Measurements from ENCODE around the gene PSMG3. TPM values are rescaled to one million over a fixed set of nuclear protein-coding genes. Genes with fewer than 3 reads are reported as not detected.

PSMG3 gene
- total RNA-seq, 1 donor from 2014 or later = 20.3 TPM

DNA sequence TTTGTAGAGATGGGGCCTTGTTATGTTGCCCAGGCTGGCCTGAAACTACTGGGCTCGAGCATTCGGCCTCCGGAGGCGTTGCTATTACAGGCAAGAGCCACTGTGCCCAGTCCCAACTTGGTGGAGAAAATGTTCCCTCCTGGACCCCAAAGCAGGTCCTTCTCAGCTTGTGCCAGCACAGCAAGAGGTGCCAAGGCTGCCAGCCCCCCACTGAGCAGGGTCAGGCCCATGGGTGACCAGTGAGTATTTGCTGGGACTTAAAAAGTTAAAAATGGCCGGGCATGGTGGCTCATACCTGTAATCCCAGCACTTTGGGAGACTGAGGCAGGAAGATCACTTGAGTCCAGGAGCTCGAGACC, 34.8 kb downstream of the PSMG3 start:
- no peak overlapping the region for H3K27ac ChIP-seq
- TF ChIP-seq, protein P1, sequence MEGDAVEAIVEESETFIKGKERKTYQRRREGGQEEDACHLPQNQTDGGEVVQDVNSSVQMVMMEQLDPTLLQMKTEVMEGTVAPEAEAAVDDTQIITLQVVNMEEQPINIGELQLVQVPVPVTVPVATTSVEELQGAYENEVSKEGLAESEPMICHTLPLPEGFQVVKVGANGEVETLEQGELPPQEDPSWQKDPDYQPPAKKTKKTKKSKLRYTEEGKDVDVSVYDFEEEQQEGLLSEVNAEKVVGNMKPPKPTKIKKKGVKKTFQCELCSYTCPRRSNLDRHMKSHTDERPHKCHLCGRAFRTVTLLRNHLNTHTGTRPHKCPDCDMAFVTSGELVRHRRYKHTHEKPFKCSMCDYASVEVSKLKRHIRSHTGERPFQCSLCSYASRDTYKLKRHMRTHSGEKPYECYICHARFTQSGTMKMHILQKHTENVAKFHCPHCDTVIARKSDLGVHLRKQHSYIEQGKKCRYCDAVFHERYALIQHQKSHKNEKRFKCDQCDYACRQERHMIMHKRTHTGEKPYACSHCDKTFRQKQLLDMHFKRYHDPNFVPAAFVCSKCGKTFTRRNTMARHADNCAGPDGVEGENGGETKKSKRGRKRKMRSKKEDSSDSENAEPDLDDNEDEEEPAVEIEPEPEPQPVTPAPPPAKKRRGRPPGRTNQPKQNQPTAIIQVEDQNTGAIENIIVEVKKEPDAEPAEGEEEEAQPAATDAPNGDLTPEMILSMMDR (IDR thresholded peaks at IDR 0.05) = no peak
- no peak overlapping the region for H3K4me3 ChIP-seq
- peaks cover 12% of the 10 kb centered on the region for H3K36me3 ChIP-seq
- H3K4me1 ChIP-seq = peaks cover 49% of the 10 kb centered on the region
- no peaks in the 10 kb centered on the region for H3K9me3 ChIP-seq
- ATAC-seq (no peak), DNase-seq (no peak)
- intact Hi-C loops (cut with DNase I) = no loop called here
- no peaks in the 10 kb centered on the region for H3K27me3 ChIP-seq

- intact Hi-C loops (cut with DNase I) = no loop called here
- no peaks in the 10 kb centered on the region for H3K27me3 ChIP-seq
- H3K4me1 ChIP-seq = peaks cover 49% of the 10 kb centered on the region
- ATAC-seq = no peak
- no peak overlapping the region for H3K4me3 ChIP-seq
- H3K36me3 ChIP-seq = peaks cover 6% of the 10 kb centered on the region
- peak overlapping the region; percentile 91 for H3K27ac ChIP-seq
- H3K9me3 ChIP-seq = no peaks in the 10 kb centered on the region
- no peak for DNase-seq
- TF ChIP-seq, protein P1 (IDR thresholded peaks at IDR 0.05) = no peak
Observed at GRCh38 chr7:1534330-1535099, 35.3 kb downstream of the PSMG3 start.

DNA sequence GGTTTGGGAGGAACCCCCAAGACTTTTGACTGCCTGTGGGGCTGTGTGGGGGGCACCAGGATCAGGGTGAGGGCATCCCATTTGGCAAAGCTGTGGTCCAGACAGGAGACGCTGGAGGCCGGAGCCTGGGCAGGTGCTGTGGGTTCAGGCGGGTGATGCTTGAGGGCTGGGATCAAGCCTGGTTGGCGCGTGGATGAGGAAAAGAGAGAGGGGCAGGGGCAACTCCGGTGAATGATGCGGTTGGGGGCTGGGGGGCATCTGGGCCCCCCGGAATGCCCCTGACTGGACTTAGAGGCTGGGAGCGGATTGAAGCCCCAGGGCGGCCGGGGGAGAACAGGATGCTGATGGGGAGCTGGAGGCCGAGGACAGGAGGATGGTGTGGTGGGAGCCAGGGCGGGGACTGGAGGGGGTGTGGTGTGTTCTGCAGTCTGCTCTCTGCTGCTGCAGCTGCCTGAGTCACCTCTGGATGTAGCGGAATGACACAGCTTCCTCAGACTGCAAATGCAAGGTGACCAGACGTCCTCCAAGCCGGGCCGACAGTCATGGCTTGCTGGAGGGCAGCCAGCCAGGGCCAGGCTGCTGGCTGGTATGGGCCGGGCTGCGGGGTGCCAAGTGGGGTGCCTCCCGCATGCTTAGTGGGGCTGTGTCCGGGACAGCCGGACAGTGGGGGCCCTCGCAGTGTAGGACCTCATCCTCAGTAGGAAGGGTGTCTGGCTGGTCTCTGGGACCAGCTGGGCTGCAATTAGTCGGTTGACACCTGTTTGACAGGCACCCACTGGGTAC, 36.1 kb downstream of the PSMG3 start:
- peak overlapping the region; percentile 68 for H3K4me3 ChIP-seq
- intact Hi-C loops (cut with DNase I) = no loop called here
- no peaks in the 10 kb centered on the region for H3K27me3 ChIP-seq
- no peaks in the 10 kb centered on the region for H3K9me3 ChIP-seq
- ATAC-seq (no peak), DNase-seq (no peak)
- H3K36me3 ChIP-seq = no peaks in the 10 kb centered on the region
- peak overlapping the region; percentile 91 for H3K27ac ChIP-seq
- TF ChIP-seq, protein P1 (IDR thresholded peaks at IDR 0.05) = no peak
- H3K4me1 ChIP-seq = peaks cover 47% of the 10 kb centered on the region

DNA sequence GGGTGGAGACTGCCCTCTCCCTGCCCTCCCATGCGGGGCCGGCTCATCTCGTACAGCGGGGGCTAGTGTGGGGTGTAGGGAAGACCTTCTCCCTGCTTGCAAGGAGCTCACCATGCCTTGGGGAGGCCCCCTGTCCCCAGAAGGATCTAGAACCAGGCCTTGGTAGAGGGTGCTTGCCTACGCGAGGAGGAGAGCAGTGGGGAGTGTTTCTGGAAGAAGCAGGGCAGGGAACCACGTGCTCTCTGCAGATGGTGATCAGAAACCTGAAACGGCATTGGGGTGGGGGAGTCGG, 36.6 kb downstream of the PSMG3 start:
- intact Hi-C loops (cut with DNase I) = no loop called here
- peak overlapping the region; percentile 68 for H3K4me3 ChIP-seq
- no peaks in the 10 kb centered on the region for H3K27me3 ChIP-seq
- no peak for ATAC-seq
- H3K36me3 ChIP-seq = no peaks in the 10 kb centered on the region
- TF ChIP-seq, protein P1 (IDR thresholded peaks at IDR 0.05) = no peak
- H3K4me1 ChIP-seq = peaks cover 41% of the 10 kb centered on the region
- no peak for DNase-seq
- H3K9me3 ChIP-seq = no peaks in the 10 kb centered on the region
- H3K27ac ChIP-seq = peak overlapping the region; percentile 91

GRCh38 chr7:1532456-1533254, 37.2 kb downstream of the PSMG3 start:
- peak overlapping the region; percentile 68 for H3K4me3 ChIP-seq
- H3K27me3 ChIP-seq = peaks cover 3% of the 10 kb centered on the region
- no peaks in the 10 kb centered on the region for H3K9me3 ChIP-seq
- H3K36me3 ChIP-seq = no peaks in the 10 kb centered on the region
- intact Hi-C loops (cut with DNase I) = no loop called here
- peak overlapping the region; percentile 91 for H3K27ac ChIP-seq
- TF ChIP-seq, protein P1 (IDR thresholded peaks at IDR 0.05) = no peak
- ATAC-seq (peak; percentile 63), DNase-seq (peak; percentile 92)
- H3K4me1 ChIP-seq = peaks cover 41% of the 10 kb centered on the region
